Measurements from ENCODE around the gene DAND5.
"Not testable (repeated sequence)": the region's sequence is repeated elsewhere in the genome, so short reads cannot be mapped to it uniquely, and the experiment has no call there.

DAND5 gene

GRCh38 chr19:12974301-12975220 is 5.2 kb downstream of the DAND5 start:
- Mint-ChIP-seq H3K27ac (no peak overlapping the region), H3K4me3 (no peak overlapping the region), H3K27me3 (peaks cover 42% of the 10 kb centered on the region), H3K4me1 (peaks cover 8% of the 10 kb centered on the region), H3K9me3 (no peaks in the 10 kb centered on the region), H3K36me3 (no peaks in the 10 kb centered on the region)
- no peak for ATAC-seq

DNA sequence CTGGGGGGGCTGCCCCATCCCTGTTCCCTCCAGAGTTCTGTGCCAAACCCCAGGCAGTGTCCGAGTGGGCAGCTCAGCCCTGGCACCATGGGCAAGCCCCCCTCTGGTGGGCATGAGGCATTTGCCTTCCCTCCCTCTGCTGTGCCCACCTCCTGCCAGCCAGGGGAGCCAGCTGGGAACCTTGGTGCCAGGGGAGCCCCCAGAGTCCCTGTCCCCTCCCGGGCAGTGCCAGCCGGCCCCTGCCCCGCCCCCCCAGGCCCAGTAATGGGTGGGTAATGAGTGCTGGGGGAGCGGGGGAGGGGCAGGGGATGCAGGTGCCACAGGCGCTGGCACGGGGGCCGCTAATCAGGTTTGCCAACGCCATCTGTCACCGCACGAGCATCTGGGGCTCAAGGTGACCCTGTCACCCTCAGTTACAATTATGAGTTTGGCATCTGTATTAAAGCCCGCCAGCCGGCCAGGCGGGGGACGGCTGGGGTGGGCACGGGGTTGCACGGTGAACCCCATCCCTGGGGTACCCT is 5.9 kb downstream of the DAND5 start:
- no peaks in the 10 kb centered on the region for H3K36me3 Mint-ChIP-seq
- no peaks in the 10 kb centered on the region for H3K9me3 Mint-ChIP-seq
- H3K27ac Mint-ChIP-seq: no peak overlapping the region
- ATAC-seq: no peak
- H3K27me3 Mint-ChIP-seq: peaks cover 42% of the 10 kb centered on the region
- no peak overlapping the region for H3K4me3 Mint-ChIP-seq
- H3K4me1 Mint-ChIP-seq: peaks cover 13% of the 10 kb centered on the region

GRCh38 chr19:12976109-12976508 is 6.7 kb downstream of the DAND5 start:
- not testable (repeated sequence) for H3K9me3 Mint-ChIP-seq, ATAC-seq, H3K36me3 Mint-ChIP-seq, H3K27ac Mint-ChIP-seq, H3K4me3 Mint-ChIP-seq
- H3K27me3 Mint-ChIP-seq: peaks cover 42% of the 10 kb centered on the region
- H3K4me1 Mint-ChIP-seq: peaks cover 15% of the 10 kb centered on the region

GRCh38 chr19:12979974-12980373 is 10.6 kb downstream of the DAND5 start:
- no peak for ATAC-seq
- H3K9me3 Mint-ChIP-seq: no peaks in the 10 kb centered on the region
- H3K27me3 Mint-ChIP-seq: peaks cover 22% of the 10 kb centered on the region
- H3K36me3 Mint-ChIP-seq: no peaks in the 10 kb centered on the region
- peaks cover 15% of the 10 kb centered on the region for H3K4me1 Mint-ChIP-seq
- no peak overlapping the region for H3K27ac Mint-ChIP-seq
- H3K4me3 Mint-ChIP-seq: no peak overlapping the region

GRCh38 chr19:12982648-12983047 is 13.3 kb downstream of the DAND5 start:
- H3K4me1 Mint-ChIP-seq: peaks cover 13% of the 10 kb centered on the region
- ATAC-seq: no peak
- H3K27me3 Mint-ChIP-seq: peaks cover 7% of the 10 kb centered on the region
- no peak overlapping the region for H3K4me3 Mint-ChIP-seq
- no peaks in the 10 kb centered on the region for H3K36me3 Mint-ChIP-seq
- H3K27ac Mint-ChIP-seq: no peak overlapping the region
- no peaks in the 10 kb centered on the region for H3K9me3 Mint-ChIP-seq

DNA sequence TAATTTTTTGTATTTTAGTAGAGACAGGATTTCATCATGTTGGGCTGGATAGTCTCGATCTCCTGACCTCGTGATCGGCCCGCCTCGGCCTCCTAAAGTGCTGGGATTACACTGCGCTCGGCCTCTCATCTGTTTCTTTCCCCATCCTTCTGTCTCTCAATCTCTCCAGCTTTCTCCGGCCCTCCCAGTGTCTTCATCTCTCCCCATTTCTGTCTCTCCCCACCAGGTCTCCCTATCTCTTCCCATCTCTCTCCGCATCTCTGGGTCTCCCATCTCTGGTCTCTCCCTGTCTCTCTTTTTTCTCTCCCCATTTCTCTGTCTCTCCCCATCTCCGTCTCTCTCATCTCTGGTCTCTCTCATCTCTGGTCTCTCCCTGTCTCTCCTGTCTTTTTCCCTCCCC is 13.7 kb downstream of the DAND5 start:
- Mint-ChIP-seq H3K9me3 (no peaks in the 10 kb centered on the region), H3K4me1 (peaks cover 9% of the 10 kb centered on the region), H3K4me3 (no peak overlapping the region), H3K27me3 (peaks cover 3% of the 10 kb centered on the region), H3K27ac (no peak overlapping the region), H3K36me3 (no peaks in the 10 kb centered on the region)
- ATAC-seq: no peak

GRCh38 chr19:12983542-12984142 is 14.3 kb downstream of the DAND5 start:
- Mint-ChIP-seq H3K9me3 (no peaks in the 10 kb centered on the region), H3K4me1 (peaks cover 7% of the 10 kb centered on the region), H3K27ac (no peak overlapping the region), H3K36me3 (no peaks in the 10 kb centered on the region), H3K4me3 (no peak overlapping the region), H3K27me3 (no peaks in the 10 kb centered on the region)
- peak; percentile 79 for ATAC-seq

DNA sequence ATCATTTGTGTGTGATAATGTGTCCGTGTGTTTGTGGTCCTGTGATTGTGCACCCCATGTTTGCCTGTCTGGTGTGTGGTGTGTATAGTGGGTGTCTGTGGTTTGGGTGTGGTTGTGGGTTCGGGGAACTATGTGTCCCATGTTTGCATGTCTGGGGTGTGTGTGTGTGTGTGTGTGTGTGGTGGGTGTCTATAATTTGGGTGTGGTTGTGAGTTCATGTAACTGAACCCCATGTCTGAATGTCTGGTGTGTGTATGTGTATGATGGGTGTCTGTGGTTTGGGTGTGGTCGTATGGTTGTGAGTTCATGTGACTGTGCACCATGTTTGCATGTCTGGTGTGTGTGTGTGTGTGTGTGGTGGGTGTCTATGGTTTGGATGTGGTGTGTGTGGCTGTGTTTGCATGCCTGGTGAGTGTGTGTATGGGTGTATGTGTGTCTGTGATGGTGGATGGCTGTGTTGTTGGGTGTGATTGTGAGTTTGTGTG is 14.8 kb downstream of the DAND5 start:
- H3K27me3 Mint-ChIP-seq: no peaks in the 10 kb centered on the region
- no peaks in the 10 kb centered on the region for H3K9me3 Mint-ChIP-seq
- H3K4me1 Mint-ChIP-seq: peaks cover 7% of the 10 kb centered on the region
- no peak for ATAC-seq
- H3K4me3 Mint-ChIP-seq: no peak overlapping the region
- H3K36me3 Mint-ChIP-seq: no peaks in the 10 kb centered on the region
- H3K27ac Mint-ChIP-seq: no peak overlapping the region

DNA sequence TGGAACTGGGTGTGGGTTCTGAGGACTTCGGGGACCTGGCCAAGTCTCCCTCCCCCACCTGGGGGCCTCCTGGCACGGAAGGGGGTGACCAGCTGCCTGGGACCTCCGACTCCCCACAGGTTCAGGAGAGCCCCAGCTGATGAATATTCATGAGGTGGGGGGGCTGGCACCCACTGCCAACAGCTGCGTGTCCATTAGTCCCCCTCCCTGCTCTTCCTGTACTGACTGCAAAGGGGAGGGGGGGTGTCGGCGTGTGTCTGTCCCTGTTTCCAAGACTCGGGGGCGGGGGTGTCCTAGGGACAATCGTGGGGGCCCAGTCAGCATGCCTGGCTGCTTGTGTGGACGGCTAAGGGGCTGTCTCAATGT is 15.3 kb downstream of the DAND5 start:
- Mint-ChIP-seq H3K36me3 (no peaks in the 10 kb centered on the region), H3K9me3 (no peaks in the 10 kb centered on the region), H3K27me3 (no peaks in the 10 kb centered on the region), H3K4me3 (no peak overlapping the region), H3K27ac (no peak overlapping the region), H3K4me1 (peaks cover 7% of the 10 kb centered on the region)
- no peak for ATAC-seq

DNA sequence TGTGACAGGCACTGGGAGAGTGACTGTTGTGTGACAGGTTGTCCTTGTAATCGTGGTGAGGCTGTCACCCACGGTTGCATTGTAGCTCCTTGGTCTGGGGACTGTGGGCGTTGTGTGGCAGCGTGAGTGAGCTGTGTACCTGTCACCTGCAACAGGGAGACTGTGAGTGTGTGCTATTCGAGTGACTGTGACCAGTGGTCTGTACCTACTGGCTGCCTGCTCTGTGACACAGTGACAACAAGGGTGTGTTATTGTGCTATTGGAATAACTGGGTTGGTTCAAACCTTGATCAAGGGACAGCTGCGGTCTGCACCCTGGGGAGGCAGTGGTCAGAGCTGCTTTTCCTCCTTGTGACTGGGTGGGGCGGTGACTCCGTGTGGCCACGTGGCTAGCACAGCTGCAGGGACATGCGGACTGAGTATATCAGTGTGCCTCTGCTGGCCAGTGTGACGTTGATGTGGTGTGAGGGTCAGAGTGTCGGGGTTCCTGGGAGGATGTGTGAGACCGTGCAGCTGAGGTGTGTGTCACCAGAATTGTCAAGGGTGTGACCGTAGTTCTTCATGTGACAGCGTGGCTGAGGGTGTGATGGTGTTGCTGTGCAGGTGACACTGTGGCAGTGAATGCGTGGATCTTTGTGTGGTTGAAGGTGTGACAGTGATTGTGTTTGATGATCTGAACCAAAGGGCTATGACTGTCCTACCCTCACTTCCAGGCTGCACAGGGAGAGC is 15.8 kb downstream of the DAND5 start:
- Mint-ChIP-seq H3K4me3 (no peak overlapping the region), H3K27me3 (no peaks in the 10 kb centered on the region), H3K9me3 (no peaks in the 10 kb centered on the region), H3K27ac (no peak overlapping the region), H3K36me3 (no peaks in the 10 kb centered on the region), H3K4me1 (peaks cover 2% of the 10 kb centered on the region)
- ATAC-seq: peak; percentile 78

DNA sequence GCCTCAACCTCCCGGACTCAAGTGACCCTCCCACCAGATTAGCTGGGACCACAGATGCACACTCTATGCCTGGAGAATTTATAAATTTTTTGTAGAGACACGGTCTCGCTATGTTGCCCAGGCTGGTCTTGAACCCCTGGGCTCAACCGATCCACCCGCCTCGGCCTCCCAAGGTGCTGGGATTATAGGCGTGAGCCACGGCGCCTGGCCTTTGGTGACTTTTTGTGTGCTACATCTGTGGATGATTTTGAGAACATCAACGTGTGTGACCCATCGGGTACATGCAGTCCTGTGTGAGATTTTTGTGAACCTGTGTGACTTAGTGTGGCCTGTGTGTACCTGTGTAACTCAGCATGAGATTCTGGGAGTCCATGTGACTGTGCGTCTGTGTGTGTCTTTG is 17.4 kb downstream of the DAND5 start:
- Mint-ChIP-seq H3K4me1 (no peaks in the 10 kb centered on the region), H3K4me3 (no peak overlapping the region), H3K36me3 (no peaks in the 10 kb centered on the region), H3K27ac (no peak overlapping the region), H3K9me3 (no peaks in the 10 kb centered on the region), H3K27me3 (no peaks in the 10 kb centered on the region)
- no peak for ATAC-seq

DNA sequence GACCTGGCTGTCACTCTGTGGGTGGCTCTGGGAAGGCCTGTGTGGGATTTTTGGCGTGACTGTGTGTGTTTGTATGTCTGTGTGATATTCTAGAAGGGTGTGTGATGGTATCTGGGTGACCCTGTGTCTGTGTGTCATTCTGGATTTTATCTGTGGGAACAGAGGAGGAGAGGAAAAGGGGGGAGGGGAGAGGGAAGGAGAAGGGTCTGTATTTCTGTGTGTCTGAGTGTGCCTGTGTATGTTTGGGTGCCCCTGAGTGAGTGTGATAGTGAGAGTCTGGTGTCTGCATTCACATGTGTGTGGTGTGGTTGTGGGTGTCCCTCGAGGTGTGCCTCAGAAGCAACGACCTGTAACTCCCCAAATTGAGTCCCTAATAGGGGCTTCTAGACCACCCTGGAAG is 17.8 kb downstream of the DAND5 start:
- ATAC-seq: no peak
- Mint-ChIP-seq H3K27me3 (no peaks in the 10 kb centered on the region), H3K4me3 (no peak overlapping the region), H3K36me3 (no peaks in the 10 kb centered on the region), H3K9me3 (no peaks in the 10 kb centered on the region), H3K27ac (no peak overlapping the region), H3K4me1 (no peaks in the 10 kb centered on the region)

GRCh38 chr19:12987781-12988180 is 18.4 kb downstream of the DAND5 start:
- no peak overlapping the region for H3K27ac Mint-ChIP-seq
- no peaks in the 10 kb centered on the region for H3K4me1 Mint-ChIP-seq
- H3K4me3 Mint-ChIP-seq: no peak overlapping the region
- H3K36me3 Mint-ChIP-seq: no peaks in the 10 kb centered on the region
- no peak for ATAC-seq
- H3K9me3 Mint-ChIP-seq: no peaks in the 10 kb centered on the region
- no peaks in the 10 kb centered on the region for H3K27me3 Mint-ChIP-seq

DNA sequence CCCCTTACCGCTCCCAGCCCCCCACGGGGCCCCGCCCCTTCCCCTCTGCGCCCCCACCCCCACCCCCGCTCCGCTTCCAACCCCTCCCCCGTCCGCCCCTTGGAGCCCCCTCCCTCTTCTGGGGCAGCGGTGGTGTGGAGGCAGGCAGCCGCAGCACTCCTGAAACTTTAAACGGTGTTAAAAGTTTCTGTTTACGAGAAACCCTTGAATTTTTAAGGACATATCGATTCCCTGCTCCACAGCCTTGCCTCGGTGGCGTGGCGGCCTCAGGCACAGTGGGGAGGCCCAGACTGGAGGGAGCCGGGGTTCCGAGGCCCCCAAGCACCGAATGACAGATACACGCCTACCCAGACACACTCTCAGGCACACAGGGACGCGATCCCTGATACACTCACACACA is 21.1 kb downstream of the DAND5 start:
- no peak for ATAC-seq
- Mint-ChIP-seq H3K4me1 (peaks cover 6% of the 10 kb centered on the region), H3K27ac (no peak overlapping the region), H3K9me3 (no peaks in the 10 kb centered on the region), H3K27me3 (no peaks in the 10 kb centered on the region), H3K4me3 (no peak overlapping the region), H3K36me3 (no peaks in the 10 kb centered on the region)

DNA sequence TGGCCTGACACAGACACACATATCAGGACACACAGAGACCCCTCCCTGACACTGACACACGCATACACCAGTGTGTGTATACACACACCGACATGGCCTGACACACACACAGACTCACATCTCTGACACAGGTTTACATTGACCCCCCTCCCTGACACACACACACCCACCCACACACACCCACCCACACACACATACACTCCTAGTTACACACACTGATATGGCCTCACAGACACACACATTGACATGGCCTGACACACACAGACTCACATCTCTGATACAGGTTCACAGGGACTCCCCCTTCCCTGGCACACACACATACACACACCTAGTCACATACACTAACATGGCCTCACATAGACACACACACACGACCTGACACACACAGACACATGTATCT is 21.5 kb downstream of the DAND5 start:
- H3K27ac Mint-ChIP-seq: no peak overlapping the region
- no peaks in the 10 kb centered on the region for H3K36me3 Mint-ChIP-seq
- H3K4me1 Mint-ChIP-seq: peaks cover 7% of the 10 kb centered on the region
- no peak for ATAC-seq
- H3K27me3 Mint-ChIP-seq: no peaks in the 10 kb centered on the region
- H3K9me3 Mint-ChIP-seq: no peaks in the 10 kb centered on the region
- no peak overlapping the region for H3K4me3 Mint-ChIP-seq
